Liver (tissue), 9 donors: ENCODE measurements around the gene SELENOS. TPM values are rescaled to one million over a fixed set of nuclear protein-coding genes. Genes with fewer than 3 reads are reported as not detected.

Source experiments
- DNase-seq: peaks from one replicate; pipeline ENCODE4 v3.0.0-alpha.2; 2017; ENCODE audit warnings: low spot score
- H3K27ac ChIP-seq, 2 donors: one replicate each; pipeline ENCODE4 v1.7.0; 2013; ENCODE audit warnings: inconsistent platforms in 2 of 2, low read length in 2 of 2, control low read depth in 1 of 2, low read depth in 1 of 2, mild to moderate bottlenecking in 1 of 2
- H3K27me3 ChIP-seq, 4 donors: one replicate each; pipeline versions ENCODE4 v1.6.1 to v1.7.0; 2013; ENCODE audit warnings: low read length in 3 of 4, inconsistent platforms in 1 of 4, mild to moderate bottlenecking in 1 of 4, moderate library complexity in 1 of 4; ENCODE audit not compliant: control insufficient read depth in 4 of 4, insufficient read depth in 4 of 4
- H3K36me3 ChIP-seq, 4 donors: one replicate each; pipeline versions ENCODE4 v1.6.1 to v1.7.0; 2013; ENCODE audit warnings: low read length in 3 of 4, mild to moderate bottlenecking in 3 of 4, low read depth in 1 of 4, moderate library complexity in 1 of 4; ENCODE audit not compliant: control insufficient read depth in 4 of 4, insufficient read depth in 3 of 4
- H3K4me1 ChIP-seq, 4 donors: one replicate each; pipeline versions ENCODE4 v1.6.1 to v1.7.0; 2013; ENCODE audit warnings: low read length in 3 of 4, mild to moderate bottlenecking in 3 of 4, moderate library complexity in 1 of 4; ENCODE audit not compliant: control insufficient read depth in 4 of 4, insufficient read depth in 4 of 4
- H3K4me3 ChIP-seq, 3 donors: one replicate each; pipeline versions ENCODE4 v1.6.1 to v1.7.0; 2013; ENCODE audit warnings: low read length in 3 of 3, control low read depth in 1 of 3, low read depth in 1 of 3, mild to moderate bottlenecking in 1 of 3
- H3K9ac ChIP-seq, 2 donors: one replicate each; pipeline ENCODE4 v1.7.0; 2013; ENCODE audit warnings: low read length in 2 of 2, mild to moderate bottlenecking in 2 of 2, moderate library complexity in 2 of 2, control low read depth in 1 of 2, low read depth in 1 of 2
- H3K9me3 ChIP-seq, 4 donors: one replicate each; pipeline versions ENCODE4 v1.6.1 to v1.7.0; 2013; ENCODE audit warnings: low read length in 3 of 4; ENCODE audit not compliant: control insufficient read depth in 4 of 4
- ATF3 ChIP-seq: IDR thresholded peaks from 2 replicates; pipeline ENCODE4 v1.6.1; 2016; ENCODE audit warnings: antibody characterized with exemption
- EGR1 ChIP-seq, 2 donors: IDR thresholded peaks; 2 replicates each; pipeline ENCODE4 v1.6.1; 2016 to 2018; ENCODE audit warnings: antibody characterized with exemption in 2 of 2, low read depth in 2 of 2
- FOXA1 ChIP-seq: IDR thresholded peaks from 2 replicates; pipeline ENCODE4 v1.6.1; 2016; ENCODE audit warnings: antibody characterized with exemption
- FOXA2 ChIP-seq: IDR thresholded peaks from 2 replicates; pipeline ENCODE4 v1.6.1; 2016; ENCODE audit warnings: antibody characterized with exemption
- GABPA ChIP-seq, 2 donors: IDR thresholded peaks in 1 of 2; conservative IDR thresholded peaks in 1 of 2; 2 replicates each; pipeline ENCODE4 v1.6.1; 2016; ENCODE audit warnings: antibody characterized with exemption in 2 of 2, mild to moderate bottlenecking in 1 of 2, moderate library complexity in 1 of 2
- HNF4A ChIP-seq, 2 donors: conservative IDR thresholded peaks; 2 replicates each; pipeline ENCODE4 v1.6.1; 2016; ENCODE audit warnings: antibody characterized with exemption in 2 of 2, mild to moderate bottlenecking in 2 of 2
- HNF4G ChIP-seq: IDR thresholded peaks from 2 replicates; pipeline ENCODE4 v1.6.1; 2016; ENCODE audit warnings: antibody characterized with exemption
- JUND ChIP-seq, 2 donors: IDR thresholded peaks; 2 replicates each; pipeline ENCODE4 v1.6.1; 2016; ENCODE audit warnings: antibody characterized with exemption in 2 of 2
- RAD21 ChIP-seq, 2 donors: IDR thresholded peaks; 2 replicates each; pipeline ENCODE4 v1.6.1; 2016; ENCODE audit warnings: antibody characterized with exemption in 2 of 2, mild to moderate bottlenecking in 2 of 2
- REST ChIP-seq: IDR thresholded peaks from 2 replicates; pipeline ENCODE4 v1.6.1; 2016; ENCODE audit warnings: antibody characterized with exemption, mild to moderate bottlenecking
- RXRA ChIP-seq, 2 donors: IDR thresholded peaks; 2 replicates each; pipeline ENCODE4 v1.6.1; 2017 to 2018; ENCODE audit warnings: antibody characterized with exemption in 2 of 2, mild to moderate bottlenecking in 1 of 2
- SP1 ChIP-seq: IDR thresholded peaks from 2 replicates; pipeline ENCODE4 v1.6.1; 2018; ENCODE audit warnings: antibody characterized with exemption, mild to moderate bottlenecking
- TAF1 ChIP-seq: conservative IDR thresholded peaks from 2 replicates; pipeline ENCODE4 v1.6.1; 2016; ENCODE audit warnings: antibody characterized with exemption, mild to moderate bottlenecking
- YY1 ChIP-seq: IDR thresholded peaks from 2 replicates; pipeline ENCODE4 v1.6.1; 2016; ENCODE audit warnings: antibody characterized with exemption, mild to moderate bottlenecking
- WGBS: extraction: QIAGEN DNeasy Blood & Tissue Kit; methylation state at CpG from one replicate; pipeline ENCODE4 v1.1.7; 2013; 5-methylcytosine and 5-hydroxymethylcytosine counted together
- polyA plus RNA-seq, 2 donors: library from polyadenylated mRNA; stranded (reverse) in 1 of 2; unstranded in 1 of 2; fragments of 200-250 nt in 1 of 2; fragments of >200 nt in 1 of 2; fragmentation: Nextera tagmentation in 1 of 2; extraction: Ambion mirVana in 1 of 2; gene quantifications; one replicate each; pipeline versions ENCODE4 v1.2.1 to v1.2.3, GENCODE V29; 2013 to 2015
- total RNA-seq, 2 donors: library from RNA; depleted of rRNA; stranded (reverse); fragments of >200 nt; gene quantifications; one replicate each; pipeline ENCODE4 v1.2.3, GENCODE V29; 2014
- TF ChIP-seq, protein P1 (sequence below): fragments of 150-350 bp; IDR thresholded peaks from 2 replicates; pipeline ENCODE4 v1.5.1; 2017; ENCODE audit warnings: improper control_type of control experiment, low read depth, low read length; ENCODE audit not compliant: missing input control
- TF ChIP-seq, protein P2 (sequence below): IDR thresholded peaks from 2 replicates; pipeline ENCODE4 v1.6.1; 2016; ENCODE audit warnings: antibody characterized with exemption
- TF ChIP-seq, protein P3 (sequence below): IDR thresholded peaks from 2 replicates; pipeline ENCODE4 v1.6.1; 2016; ENCODE audit warnings: antibody characterized with exemption
- donor health status: healthy.
- donor health status: healthy.
- donor health status: healthy.
- donor health status: healthy.
- donor health status: healthy.

SELENOS gene
- total and polyA plus RNA-seq, 4 donors = 25.8 to 71.1 (median 65.8) TPM

DNA sequence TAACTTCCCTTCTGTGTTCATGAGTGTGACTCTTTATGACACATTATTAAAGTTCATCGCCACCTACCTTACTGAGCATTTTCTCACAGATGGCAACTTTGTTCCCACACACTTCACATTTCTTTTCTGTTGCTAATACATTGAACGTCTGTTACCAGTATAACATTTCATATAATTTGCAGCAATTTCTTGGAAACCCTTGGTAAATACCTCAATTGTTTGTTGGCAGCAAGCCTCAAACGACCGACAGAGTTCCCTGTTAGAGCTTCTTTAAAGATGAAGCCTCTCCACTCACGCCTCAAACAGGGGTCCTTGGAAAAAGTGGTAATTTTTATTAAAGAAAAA, 22.3 kb downstream of the SELENOS start:
- peak overlapping the region in 1 of 2 donors; percentile 12 for H3K9ac ChIP-seq
- no peak for DNase-seq
- H3K4me1 ChIP-seq = peaks cover 3 to 21% (median 10%) of the 10 kb centered on the region in 4 donors
- WGBS = 69% methylated on average over 5 of the region's 5 CpGs
- no peak overlapping the region for H3K4me3 ChIP-seq
- H3K36me3 ChIP-seq = no peaks in the 10 kb centered on the region
- H3K27me3 ChIP-seq = no peaks in the 10 kb centered on the region
- H3K9me3 ChIP-seq = no peaks in the 10 kb centered on the region
- no peak overlapping the region for H3K27ac ChIP-seq
- no peak for TF ChIP-seq RXRA (IDR thresholded peaks at IDR 0.05)
- no peak for TF ChIP-seq FOXA1
- TF ChIP-seq, protein P1, sequence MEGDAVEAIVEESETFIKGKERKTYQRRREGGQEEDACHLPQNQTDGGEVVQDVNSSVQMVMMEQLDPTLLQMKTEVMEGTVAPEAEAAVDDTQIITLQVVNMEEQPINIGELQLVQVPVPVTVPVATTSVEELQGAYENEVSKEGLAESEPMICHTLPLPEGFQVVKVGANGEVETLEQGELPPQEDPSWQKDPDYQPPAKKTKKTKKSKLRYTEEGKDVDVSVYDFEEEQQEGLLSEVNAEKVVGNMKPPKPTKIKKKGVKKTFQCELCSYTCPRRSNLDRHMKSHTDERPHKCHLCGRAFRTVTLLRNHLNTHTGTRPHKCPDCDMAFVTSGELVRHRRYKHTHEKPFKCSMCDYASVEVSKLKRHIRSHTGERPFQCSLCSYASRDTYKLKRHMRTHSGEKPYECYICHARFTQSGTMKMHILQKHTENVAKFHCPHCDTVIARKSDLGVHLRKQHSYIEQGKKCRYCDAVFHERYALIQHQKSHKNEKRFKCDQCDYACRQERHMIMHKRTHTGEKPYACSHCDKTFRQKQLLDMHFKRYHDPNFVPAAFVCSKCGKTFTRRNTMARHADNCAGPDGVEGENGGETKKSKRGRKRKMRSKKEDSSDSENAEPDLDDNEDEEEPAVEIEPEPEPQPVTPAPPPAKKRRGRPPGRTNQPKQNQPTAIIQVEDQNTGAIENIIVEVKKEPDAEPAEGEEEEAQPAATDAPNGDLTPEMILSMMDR = no peak
- no peak for TF ChIP-seq TAF1
- TF ChIP-seq, protein P2, sequence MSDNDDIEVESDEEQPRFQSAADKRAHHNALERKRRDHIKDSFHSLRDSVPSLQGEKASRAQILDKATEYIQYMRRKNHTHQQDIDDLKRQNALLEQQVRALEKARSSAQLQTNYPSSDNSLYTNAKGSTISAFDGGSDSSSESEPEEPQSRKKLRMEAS = no peak
- TF ChIP-seq HNF4A (conservative IDR thresholded peaks at IDR 0.05) = no peak
- TF ChIP-seq YY1 = no peak
- TF ChIP-seq ATF3 = no peak
- no peak for TF ChIP-seq HNF4G
- TF ChIP-seq, protein P3, sequence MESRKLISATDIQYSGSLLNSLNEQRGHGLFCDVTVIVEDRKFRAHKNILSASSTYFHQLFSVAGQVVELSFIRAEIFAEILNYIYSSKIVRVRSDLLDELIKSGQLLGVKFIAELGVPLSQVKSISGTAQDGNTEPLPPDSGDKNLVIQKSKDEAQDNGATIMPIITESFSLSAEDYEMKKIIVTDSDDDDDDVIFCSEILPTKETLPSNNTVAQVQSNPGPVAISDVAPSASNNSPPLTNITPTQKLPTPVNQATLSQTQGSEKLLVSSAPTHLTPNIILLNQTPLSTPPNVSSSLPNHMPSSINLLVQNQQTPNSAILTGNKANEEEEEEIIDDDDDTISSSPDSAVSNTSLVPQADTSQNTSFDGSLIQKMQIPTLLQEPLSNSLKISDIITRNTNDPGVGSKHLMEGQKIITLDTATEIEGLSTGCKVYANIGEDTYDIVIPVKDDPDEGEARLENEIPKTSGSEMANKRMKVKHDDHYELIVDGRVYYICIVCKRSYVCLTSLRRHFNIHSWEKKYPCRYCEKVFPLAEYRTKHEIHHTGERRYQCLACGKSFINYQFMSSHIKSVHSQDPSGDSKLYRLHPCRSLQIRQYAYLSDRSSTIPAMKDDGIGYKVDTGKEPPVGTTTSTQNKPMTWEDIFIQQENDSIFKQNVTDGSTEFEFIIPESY = no peak
- no peak for TF ChIP-seq GABPA (IDR thresholded peaks at IDR 0.05 in 1 of 2, conservative IDR thresholded peaks at IDR 0.05 in 1 of 2)
- TF ChIP-seq JUND (IDR thresholded peaks at IDR 0.05) = no peak
- TF ChIP-seq REST = no peak
- no peak for TF ChIP-seq SP1
- no peak for TF ChIP-seq RAD21 (IDR thresholded peaks at IDR 0.05)
- no peak for TF ChIP-seq EGR1 (IDR thresholded peaks at IDR 0.05; ENCODE audit: low read depth in 2 of 2)
- no peak for TF ChIP-seq FOXA2
